SU-DHL-6 (cell line): ENCODE data around the gene HOXD4.

Source experiments
- H2AFZ ChIP-seq: fragments of 200-600 bp; sonication (generic); 2 replicates; pipeline ENCODE4 v1.6.1; 2014; ENCODE audit warnings: low read depth, mild to moderate bottlenecking, moderate library complexity, mixed read lengths, antibody characterized with exemption, low read length; ENCODE audit not compliant: severe bottlenecking
- H3F3A ChIP-seq: fragments of 200-600 bp; shearing (Covaris generic); 2 replicates; pipeline ENCODE4 v1.6.0; 2016; ENCODE audit warnings: antibody characterized with exemption, mild to moderate bottlenecking; ENCODE audit not compliant: insufficient read depth
- H3K27ac ChIP-seq: fragments of 200-600 bp; sonication (generic); 2 replicates; pipeline ENCODE4 v1.5.1; 2016; ENCODE audit warnings: low read depth, mild to moderate bottlenecking, low read length, moderate library complexity, mixed read lengths
- H3K27me3 ChIP-seq: fragments of 200-600 bp; sonication (generic), shearing (Covaris generic); 2 replicates; pipeline ENCODE4 v1.6.0; 2014; ENCODE audit warnings: mild to moderate bottlenecking, low read length
- H3K36me3 ChIP-seq: fragments of 200-600 bp; sonication (generic); 2 replicates; pipeline ENCODE4 v1.6.1; 2014; ENCODE audit warnings: mild to moderate bottlenecking, low read length, mixed read lengths
- H3K4me2 ChIP-seq: fragments of 300-600, 200-600 bp; shearing (Covaris generic), sonication (generic); 2 replicates; pipeline ENCODE4 v1.6.0; 2014; ENCODE audit warnings: low read length, low read depth, mild to moderate bottlenecking; ENCODE audit not compliant: poor library complexity, severe bottlenecking
- H3K4me3 ChIP-seq: fragments of 200-600 bp; sonication (generic); 2 replicates; pipeline ENCODE4 v1.5.1; 2014; ENCODE audit warnings: antibody characterized with exemption, low read length, mild to moderate bottlenecking, mixed read lengths; ENCODE audit not compliant: insufficient read depth, poor library complexity, severe bottlenecking
- H3K79me2 ChIP-seq: fragments of 200-600 bp; sonication (generic); 2 replicates; pipeline ENCODE4 v1.6.1; 2014; ENCODE audit warnings: mild to moderate bottlenecking, low read length, moderate library complexity; ENCODE audit not compliant: insufficient read depth
- H3K9ac ChIP-seq: fragments of 200-600 bp; sonication (generic); 2 replicates; pipeline ENCODE4 v1.7.0; 2014; ENCODE audit warnings: mild to moderate bottlenecking, low read length
- H3K9me2 ChIP-seq: fragments of 200-600 bp; sonication (generic); replicated peaks from 2 replicates; pipeline ENCODE4 v1.6.1; 2014; ENCODE audit warnings: low read length; ENCODE audit not compliant: insufficient read depth
- H3K9me3 ChIP-seq: fragments of 200-600 bp; sonication (generic); 2 replicates; pipeline ENCODE4 v1.6.1; 2014; ENCODE audit warnings: low read length, mixed read lengths; ENCODE audit not compliant: insufficient read depth
- H4K20me1 ChIP-seq: fragments of 200-600 bp; sonication (generic); 2 replicates; pipeline ENCODE4 v1.6.1; 2014; ENCODE audit warnings: low read depth, mild to moderate bottlenecking, antibody characterized with exemption, low read length, moderate library complexity, mixed read lengths
- EZH2phosphoT487 ChIP-seq: fragments of 200-600 bp; sonication (generic), shearing (Covaris generic); conservative IDR thresholded peaks from 2 replicates; pipeline ENCODE4 v1.6.1; 2018; ENCODE audit warnings: mild to moderate bottlenecking, antibody characterized with exemption, low read length, moderate library complexity, mixed read lengths
- TF ChIP-seq, protein P1 (sequence below): fragments of 200-600 bp; sonication (generic); IDR thresholded peaks from one replicate; pipeline ENCODE4 v1.5.1; 2017; ENCODE audit warnings: antibody characterized with exemption, mild to moderate bottlenecking, low read length, moderate library complexity; ENCODE audit not compliant: insufficient read depth, poor library complexity, severe bottlenecking

HOXD4 gene

DNA sequence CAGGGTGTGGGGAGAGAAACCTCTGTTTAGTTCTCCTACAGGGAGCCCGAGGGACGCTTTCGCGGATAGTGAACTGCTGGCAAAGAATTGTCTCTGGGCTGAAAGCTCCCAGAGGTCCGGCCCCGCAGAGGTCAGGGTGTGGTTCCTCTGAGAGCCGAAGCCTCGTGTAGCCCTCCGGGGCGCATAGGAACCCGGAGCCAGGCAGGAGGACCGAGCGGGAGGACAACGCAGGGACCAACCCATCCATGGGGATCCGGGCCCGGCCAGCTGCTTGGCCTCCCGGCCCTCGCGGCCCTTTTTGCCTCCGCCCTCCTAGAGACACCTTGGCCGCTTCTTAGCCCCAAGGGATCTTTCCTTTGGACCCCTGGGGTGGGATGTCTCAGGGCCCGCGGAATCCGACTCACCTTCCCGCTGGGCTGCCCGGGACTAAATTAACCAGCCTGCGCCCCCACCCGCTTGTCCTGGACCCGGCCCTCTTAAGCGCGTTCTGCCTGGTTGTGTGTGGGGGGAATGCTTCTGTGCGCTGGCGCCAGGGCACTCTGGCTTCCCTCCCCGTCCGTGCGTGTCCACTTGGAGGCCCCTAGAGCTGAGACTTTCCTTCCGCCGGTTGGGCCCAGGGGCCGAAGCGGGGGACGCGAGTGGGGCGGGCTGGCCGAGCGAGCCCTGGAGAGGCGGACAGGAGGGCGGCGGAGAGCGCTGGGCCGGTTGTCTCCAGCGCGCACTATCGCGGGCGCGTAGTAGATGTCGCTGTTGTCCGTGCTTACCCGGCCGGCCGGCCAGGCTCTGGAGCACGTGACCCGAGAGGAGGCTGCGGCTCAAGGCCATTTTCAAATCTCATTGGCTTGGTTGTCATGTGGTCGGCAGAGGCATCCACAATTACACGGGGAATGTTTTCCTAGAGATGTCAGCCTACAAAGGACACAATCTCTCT is 35.2 kb upstream of the HOXD4 start, which contains the start of gene HOXD10:
Gene HOXD10 (plus strand): TSS at position 896 of the 931 bp plus-strand sequence. CDS start 56 bp downstream, outside the sequence.
- no peaks in the 10 kb centered on the region for H3K27me3 ChIP-seq

DNA sequence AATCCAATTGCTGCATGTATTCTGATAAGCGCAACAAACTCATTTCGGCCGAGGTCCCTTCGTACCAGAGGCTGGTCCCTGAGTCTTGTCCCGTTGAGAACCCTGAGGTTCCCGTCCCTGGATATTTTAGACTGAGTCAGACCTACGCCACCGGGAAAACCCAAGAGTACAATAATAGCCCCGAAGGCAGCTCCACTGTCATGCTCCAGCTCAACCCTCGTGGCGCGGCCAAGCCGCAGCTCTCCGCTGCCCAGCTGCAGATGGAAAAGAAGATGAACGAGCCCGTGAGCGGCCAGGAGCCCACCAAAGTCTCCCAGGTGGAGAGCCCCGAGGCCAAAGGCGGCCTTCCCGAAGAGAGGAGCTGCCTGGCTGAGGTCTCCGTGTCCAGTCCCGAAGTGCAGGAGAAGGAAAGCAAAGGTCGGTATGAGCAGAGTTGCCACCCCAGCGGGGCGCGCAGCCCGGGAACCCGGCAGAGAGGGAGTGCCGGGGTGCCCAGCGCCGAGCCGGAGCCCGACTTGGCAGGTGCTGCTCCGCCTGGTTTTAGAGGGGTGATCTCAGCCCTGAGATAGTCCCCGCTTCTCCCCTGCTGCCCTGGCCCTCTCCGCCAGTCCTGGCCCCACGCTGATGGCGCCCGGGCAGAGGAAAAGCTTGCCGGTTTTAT is 34.1 kb upstream of the HOXD4 start:
- no peak overlapping the region for H3K4me2 ChIP-seq
- H3K9me3 ChIP-seq, result no peaks in the 10 kb centered on the region
- no peaks in the 10 kb centered on the region for H3F3A ChIP-seq
- H3K79me2 ChIP-seq, result no peaks in the 10 kb centered on the region
- H3K4me3 ChIP-seq, result no peak overlapping the region
- no peak overlapping the region for H2AFZ ChIP-seq
- H3K27ac ChIP-seq, result no peak overlapping the region
- TF ChIP-seq, protein P1, sequence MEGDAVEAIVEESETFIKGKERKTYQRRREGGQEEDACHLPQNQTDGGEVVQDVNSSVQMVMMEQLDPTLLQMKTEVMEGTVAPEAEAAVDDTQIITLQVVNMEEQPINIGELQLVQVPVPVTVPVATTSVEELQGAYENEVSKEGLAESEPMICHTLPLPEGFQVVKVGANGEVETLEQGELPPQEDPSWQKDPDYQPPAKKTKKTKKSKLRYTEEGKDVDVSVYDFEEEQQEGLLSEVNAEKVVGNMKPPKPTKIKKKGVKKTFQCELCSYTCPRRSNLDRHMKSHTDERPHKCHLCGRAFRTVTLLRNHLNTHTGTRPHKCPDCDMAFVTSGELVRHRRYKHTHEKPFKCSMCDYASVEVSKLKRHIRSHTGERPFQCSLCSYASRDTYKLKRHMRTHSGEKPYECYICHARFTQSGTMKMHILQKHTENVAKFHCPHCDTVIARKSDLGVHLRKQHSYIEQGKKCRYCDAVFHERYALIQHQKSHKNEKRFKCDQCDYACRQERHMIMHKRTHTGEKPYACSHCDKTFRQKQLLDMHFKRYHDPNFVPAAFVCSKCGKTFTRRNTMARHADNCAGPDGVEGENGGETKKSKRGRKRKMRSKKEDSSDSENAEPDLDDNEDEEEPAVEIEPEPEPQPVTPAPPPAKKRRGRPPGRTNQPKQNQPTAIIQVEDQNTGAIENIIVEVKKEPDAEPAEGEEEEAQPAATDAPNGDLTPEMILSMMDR, result no peak
- TF ChIP-seq EZH2phosphoT487, result no peak
- H3K9me2 ChIP-seq, result no peaks in the 10 kb centered on the region
- H3K36me3 ChIP-seq, result no peaks in the 10 kb centered on the region
- no peaks in the 10 kb centered on the region for H4K20me1 ChIP-seq
- H3K27me3 ChIP-seq, result no peaks in the 10 kb centered on the region
- no peak overlapping the region for H3K9ac ChIP-seq

More for the DNA sequence above, 35.2 kb upstream of the HOXD4 start, which contains the start of gene HOXD10:
- no peak within 1 kb of the TSS for H3K4me3 ChIP-seq
- H3K9me2 ChIP-seq, result no peaks in the 10 kb centered on the region
- no peaks in the 10 kb centered on the region for H3K79me2 ChIP-seq
- H3F3A ChIP-seq, result no peaks in the 10 kb centered on the region
- no peaks in the 10 kb centered on the region for H3K9me3 ChIP-seq
- TF ChIP-seq, protein P1, result no peak
- TF ChIP-seq EZH2phosphoT487, result no peak
- H3K27ac ChIP-seq, result no peak within 1 kb of the TSS
- H2AFZ ChIP-seq, result no peak within 1 kb of the TSS
- H3K4me2 ChIP-seq, result no peak within 1 kb of the TSS
- H3K9ac ChIP-seq, result no peak within 1 kb of the TSS
- H4K20me1 ChIP-seq, result no peaks in the 10 kb centered on the region
- no peaks in the 10 kb centered on the region for H3K36me3 ChIP-seq

DNA sequence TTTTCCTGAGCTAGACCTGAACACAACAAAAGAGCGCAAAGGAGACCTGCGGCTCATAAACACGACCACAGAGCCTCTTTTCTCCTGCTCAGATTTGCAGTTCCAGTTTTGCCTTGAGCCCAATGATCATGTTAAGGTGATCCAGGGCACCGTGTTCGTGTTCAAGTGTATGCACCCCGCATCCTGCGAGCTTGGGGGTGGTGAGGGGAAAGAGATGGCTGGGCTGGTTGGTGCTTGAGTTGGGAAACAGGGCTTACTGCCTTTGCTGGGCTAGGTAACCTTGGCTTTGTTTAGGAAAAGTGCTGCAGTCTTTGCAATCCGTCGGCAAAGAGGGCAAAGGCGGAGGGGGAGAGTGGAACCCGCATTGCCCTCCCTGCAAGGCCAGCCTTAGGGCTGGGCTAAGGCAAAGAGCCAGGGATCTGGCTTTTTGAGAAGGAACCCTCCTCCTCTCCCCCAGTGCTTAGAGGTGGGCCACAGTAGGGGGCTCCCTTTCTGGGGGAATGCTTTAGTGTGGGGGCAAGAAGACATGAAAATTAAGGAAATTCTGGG is 33.5 kb upstream of the HOXD4 start:
- Histone ChIP-seq H3K27ac (no peak overlapping the region), H3K79me2 (no peaks in the 10 kb centered on the region), H3K4me3 (no peak overlapping the region), H2AFZ (no peak overlapping the region), H3K27me3 (no peaks in the 10 kb centered on the region), H3K9ac (no peak overlapping the region), H3K4me2 (no peak overlapping the region), H3K36me3 (no peaks in the 10 kb centered on the region), H3F3A (no peaks in the 10 kb centered on the region), H3K9me2 (no peaks in the 10 kb centered on the region), H3K9me3 (no peaks in the 10 kb centered on the region), H4K20me1 (no peaks in the 10 kb centered on the region)
- TF ChIP-seq, protein P1, result no peak
- TF ChIP-seq EZH2phosphoT487, result no peak
